Hepatocyte (in vitro differentiated cells): Measurements from ENCODE around the gene NFATC4. TPM values are rescaled to one million over a fixed set of nuclear protein-coding genes. Genes with fewer than 3 reads are reported as not detected.

Source experiments
- DNase-seq: peaks from one replicate; pipeline ENCODE4 v3.0.0-alpha.2; 2016; ENCODE audit warnings: low spot score
- H2AFZ ChIP-seq: fragments of 200-600 bp; sonication (generic); 2 replicates; pipeline ENCODE4 v1.6.0; 2016; ENCODE audit warnings: antibody characterized with exemption, mild to moderate bottlenecking
- H3K27ac ChIP-seq: fragments of 200-600 bp; sonication (generic); 2 replicates; pipeline ENCODE4 v1.5.1; 2016; ENCODE audit warnings: mild to moderate bottlenecking
- H3K27me3 ChIP-seq: fragments of 200-600 bp; sonication (generic); 2 replicates; pipeline ENCODE4 v1.6.1; 2016
- H3K36me3 ChIP-seq: fragments of 200-600 bp; sonication (generic); replicated peaks from 2 replicates; pipeline ENCODE4 v1.5.1; 2016; ENCODE audit warnings: low read depth; ENCODE audit not compliant: insufficient read depth
- H3K4me1 ChIP-seq: fragments of 200-600 bp; sonication (generic); 2 replicates; pipeline ENCODE4 v1.5.1; 2016; ENCODE audit warnings: mild to moderate bottlenecking, moderate library complexity; ENCODE audit not compliant: insufficient read depth
- H3K4me2 ChIP-seq: fragments of 200-600 bp; sonication (generic); 2 replicates; pipeline ENCODE4 v1.6.0; 2016
- H3K4me3 ChIP-seq: fragments of 200-600 bp; sonication (generic); 2 replicates; pipeline ENCODE4 v1.5.1; 2016; ENCODE audit warnings: mild to moderate bottlenecking
- H3K79me2 ChIP-seq: fragments of 200-600 bp; sonication (generic); 2 replicates; pipeline ENCODE4 v1.6.0; 2017; ENCODE audit warnings: mild to moderate bottlenecking
- H3K9me2 ChIP-seq: fragments of 200-600 bp; sonication (generic); replicated peaks from 2 replicates; pipeline ENCODE4 v1.6.0; 2017; ENCODE audit warnings: mild to moderate bottlenecking; ENCODE audit not compliant: insufficient read depth
- H3K9me3 ChIP-seq: fragments of 200-600 bp; sonication (generic); 2 replicates; pipeline ENCODE4 v1.5.1; 2016; ENCODE audit warnings: low read depth, mild to moderate bottlenecking
- H4K20me1 ChIP-seq: fragments of 200-600 bp; sonication (generic); 2 replicates; pipeline ENCODE4 v1.6.0; 2016; ENCODE audit warnings: mild to moderate bottlenecking; ENCODE audit not compliant: insufficient read depth, poor library complexity, severe bottlenecking
- CTCF ChIP-seq: fragments of 200-600 bp; sonication (generic); IDR thresholded peaks from 2 replicates; pipeline ENCODE4 v1.5.1; 2016; ENCODE audit warnings: antibody characterized with exemption, mild to moderate bottlenecking; ENCODE audit not compliant: poor library complexity
- EZH2 ChIP-seq: fragments of 200-600 bp; sonication (generic); IDR thresholded peaks from 2 replicates; pipeline ENCODE4 v1.6.1; 2016; ENCODE audit warnings: antibody characterized with exemption, mild to moderate bottlenecking, borderline replicate concordance
- EZH2phosphoT487 ChIP-seq: fragments of 200-600 bp; sonication (generic); IDR thresholded peaks from one replicate; pipeline ENCODE4 v1.6.1; 2018; ENCODE audit warnings: antibody characterized with exemption, mild to moderate bottlenecking, low read depth, moderate library complexity; ENCODE audit not compliant: unreplicated experiment, severe bottlenecking
- WGBS: methylation state at CpG from one replicate; pipeline ENCODE4 v1.1.6; 2016; ENCODE audit warnings: low lambda C conversion rate; ENCODE audit errors: missing lambda C conversion rate; 5-methylcytosine and 5-hydroxymethylcytosine counted together
- polyA plus RNA-seq: library from polyadenylated mRNA; unstranded; fragments of >200 nt; fragmentation: Nextera tagmentation; extraction: Ambion mirVana; gene quantifications from 2 replicates; pipeline ENCODE4 v1.2.1, GENCODE V29; 2016
- total RNA-seq: library from RNA; depleted of rRNA; stranded (reverse); fragments of >200 nt; gene quantifications from 2 replicates; pipeline ENCODE4 v1.2.3, GENCODE V29; 2014

Gene NFATC4
- 37.8 and 45.0 TPM in 2 replicates for total RNA-seq
- polyA plus RNA-seq: 68.8 and 84.5 TPM in 2 replicates

- no peaks in the 10 kb centered on the region for H3K27me3 ChIP-seq
- H3K9me3 ChIP-seq: no peaks in the 10 kb centered on the region
- peak within 1 kb of the TSS; percentile 70 for H2AFZ ChIP-seq
- peak within 1 kb of the TSS; percentile 79 for H3K4me2 ChIP-seq
- WGBS: 5% methylated on average over 16 of the region's 21 CpGs
- H3K9me2 ChIP-seq: no peaks in the 10 kb centered on the region
- peaks cover 7% of the 10 kb centered on the region for H3K4me1 ChIP-seq
- H3K4me3 ChIP-seq: peak within 1 kb of the TSS; percentile 86
- H4K20me1 ChIP-seq: no peaks in the 10 kb centered on the region
- peaks cover 7% of the 10 kb centered on the region for H3K79me2 ChIP-seq
- H3K36me3 ChIP-seq: no peaks in the 10 kb centered on the region
- DNase-seq: peak; percentile 90
- H3K27ac ChIP-seq: peak within 1 kb of the TSS; percentile 98
- TF ChIP-seq EZH2: no peak
- no peak for TF ChIP-seq CTCF
- TF ChIP-seq EZH2phosphoT487: no peak
Observed at GRCh38 chr14:24367514-24368211, at the start of gene NFATC4. Gene NFATC4 (plus strand): TSS chr14:24368184. CDS start chr14:24368341, 157 bp downstream.

GRCh38 chr14:24321212-24321975 is 46.6 kb upstream of the NFATC4 start:
- Histone ChIP-seq H3K9me2 (no peaks in the 10 kb centered on the region), H3K4me1 (no peaks in the 10 kb centered on the region), H3K4me2 (no peak overlapping the region), H3K79me2 (no peaks in the 10 kb centered on the region), H3K27me3 (peaks cover 10% of the 10 kb centered on the region), H3K4me3 (no peak overlapping the region), H3K27ac (no peak overlapping the region), H4K20me1 (no peaks in the 10 kb centered on the region), H3K9me3 (no peaks in the 10 kb centered on the region), H3K36me3 (no peaks in the 10 kb centered on the region), H2AFZ (no peak overlapping the region)
- DNase-seq: no peak
- 87% methylated on average over 14 of the region's 14 CpGs for WGBS
- TF ChIP-seq CTCF (no peak), EZH2phosphoT487 (no peak), EZH2 (no peak)

GRCh38 chr14:24322672-24323071 is 45.3 kb upstream of the NFATC4 start:
- DNase-seq: no peak
- no peaks in the 10 kb centered on the region for H3K9me2 ChIP-seq
- H3K4me1 ChIP-seq: no peaks in the 10 kb centered on the region
- H2AFZ ChIP-seq: no peak overlapping the region
- 86% methylated on average over 9 of the region's 10 CpGs for WGBS
- TF ChIP-seq EZH2 (no peak), CTCF (no peak), EZH2phosphoT487 (no peak)
- H4K20me1 ChIP-seq: no peaks in the 10 kb centered on the region
- no peaks in the 10 kb centered on the region for H3K79me2 ChIP-seq
- H3K27ac ChIP-seq: no peak overlapping the region
- H3K27me3 ChIP-seq: peaks cover 10% of the 10 kb centered on the region
- no peak overlapping the region for H3K4me2 ChIP-seq
- H3K4me3 ChIP-seq: no peak overlapping the region
- H3K36me3 ChIP-seq: no peaks in the 10 kb centered on the region
- H3K9me3 ChIP-seq: no peaks in the 10 kb centered on the region
